Measurements from ENCODE around the gene RAET1E. TPM values are rescaled to one million over a fixed set of nuclear protein-coding genes. Genes with fewer than 3 reads are reported as not detected.
"Not testable (repeated sequence)": the region's sequence is repeated elsewhere in the genome, so short reads cannot be mapped to it uniquely, and the experiment has no call there.

RAET1E gene
- total RNA-seq, 1 donor from 2014 or later = under 0.01 TPM

DNA sequence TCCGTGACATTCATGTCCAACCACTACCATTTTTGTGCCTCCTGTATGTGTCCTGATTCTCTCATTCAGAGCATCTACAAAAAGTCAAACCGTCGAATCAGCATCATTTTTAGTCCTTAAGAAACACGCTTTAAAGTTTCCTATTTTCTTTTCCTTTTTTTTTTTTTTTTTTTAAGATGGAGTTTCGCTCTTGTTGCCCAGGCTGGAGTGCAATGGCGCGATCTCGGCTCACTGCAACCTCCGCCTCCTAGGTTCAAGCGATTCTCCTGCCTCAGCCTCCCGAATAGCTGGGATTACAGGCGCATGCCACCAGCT, 35.5 kb downstream of the RAET1E start:
- DNase-seq (ENCODE audit: low read depth, low spot score) = not testable (repeated sequence)

DNA sequence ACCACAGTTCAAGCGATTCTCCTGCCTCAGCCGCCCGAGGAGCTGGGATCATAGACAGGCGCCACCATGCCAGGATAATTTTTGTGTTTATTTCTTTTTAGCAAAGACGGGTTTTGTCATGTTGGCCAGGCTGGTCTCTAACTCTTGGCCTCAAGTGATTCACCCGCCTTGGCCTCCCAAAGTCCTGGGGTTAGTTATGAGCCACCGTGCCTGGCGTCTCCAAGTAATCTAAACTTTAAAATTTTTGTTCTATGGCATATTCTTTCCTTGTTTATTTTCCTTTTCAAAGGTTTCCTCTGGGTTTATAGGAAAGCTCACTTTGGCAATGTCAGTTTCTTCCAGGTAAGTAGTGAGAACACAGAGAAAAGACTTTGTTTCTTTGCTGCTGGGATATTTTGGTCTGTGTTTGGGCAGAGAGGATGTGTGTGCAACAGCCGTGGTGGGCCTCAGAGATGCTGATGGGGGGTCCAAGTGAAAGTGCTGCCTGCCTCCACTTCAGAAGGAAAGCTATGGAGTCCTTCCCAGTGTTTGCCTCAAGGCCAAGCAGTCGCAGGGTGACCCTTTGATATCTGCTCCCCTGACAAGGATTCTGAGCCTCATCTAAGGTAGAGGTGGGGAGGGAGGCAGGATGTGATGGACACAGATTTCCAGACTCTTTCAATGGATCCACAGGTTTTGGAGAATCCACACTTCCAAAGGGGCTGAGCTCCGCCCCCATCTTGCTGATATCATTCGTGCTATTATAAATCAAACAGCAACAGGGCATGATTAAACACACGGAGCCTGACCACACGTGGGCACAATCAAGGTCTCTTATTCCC, 36.1 kb downstream of the RAET1E start:
- no peak for DNase-seq (ENCODE audit: low read depth, low spot score)

DNA sequence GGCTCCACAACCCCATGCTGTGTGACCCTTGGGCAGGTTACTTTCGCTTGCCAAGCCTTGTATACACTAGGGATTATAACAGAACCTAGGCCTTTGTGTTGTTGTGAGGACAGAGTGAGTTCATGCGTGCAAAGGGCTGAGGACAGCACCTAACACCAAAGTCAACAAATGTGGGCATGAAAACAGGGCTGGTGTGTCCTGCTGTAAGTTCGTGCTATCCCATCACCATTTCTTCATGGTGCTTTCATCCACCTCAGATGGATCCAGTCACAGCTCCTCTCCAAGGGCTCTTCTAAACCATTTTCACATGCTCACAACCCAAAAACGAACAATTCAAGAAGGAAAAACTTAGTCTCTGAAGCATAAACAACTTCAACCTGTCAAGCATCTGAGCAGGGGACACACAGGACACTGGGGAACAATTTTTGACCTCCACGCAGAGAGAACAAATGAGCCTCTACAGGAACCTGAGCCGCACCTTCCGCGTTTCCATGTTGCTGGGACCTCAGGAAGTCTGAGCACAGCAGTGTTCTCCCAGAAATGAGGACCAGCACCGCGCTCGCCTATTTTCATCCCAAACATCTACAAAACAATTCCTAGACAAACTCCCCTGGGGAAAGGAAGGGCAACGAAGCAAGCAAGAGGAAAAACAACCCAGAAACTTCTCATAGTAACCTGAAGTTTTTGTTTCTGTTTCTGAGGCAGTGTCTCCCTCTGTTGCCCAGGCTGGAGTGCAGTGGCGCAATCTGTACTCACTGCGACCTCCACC, 36.9 kb downstream of the RAET1E start:
- DNase-seq (ENCODE audit: low read depth, low spot score) = no peak

DNA sequence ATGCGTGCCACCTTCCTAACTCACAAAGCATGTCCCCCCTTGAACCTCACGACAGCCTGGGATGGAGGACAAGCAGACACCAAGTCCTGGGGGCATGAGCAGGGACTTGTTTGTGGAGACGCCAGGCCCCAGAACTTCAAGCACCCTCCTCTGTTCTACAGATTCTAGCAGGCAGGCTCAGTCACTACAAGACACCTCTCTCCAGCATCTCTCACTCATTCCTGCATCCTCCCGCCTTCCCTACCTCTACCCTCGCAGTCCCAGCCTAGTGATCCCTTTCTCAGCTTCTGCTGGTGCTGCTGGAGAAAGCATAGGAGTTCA, 37.4 kb downstream of the RAET1E start:
- no peak for DNase-seq (ENCODE audit: low read depth, low spot score)

DNA sequence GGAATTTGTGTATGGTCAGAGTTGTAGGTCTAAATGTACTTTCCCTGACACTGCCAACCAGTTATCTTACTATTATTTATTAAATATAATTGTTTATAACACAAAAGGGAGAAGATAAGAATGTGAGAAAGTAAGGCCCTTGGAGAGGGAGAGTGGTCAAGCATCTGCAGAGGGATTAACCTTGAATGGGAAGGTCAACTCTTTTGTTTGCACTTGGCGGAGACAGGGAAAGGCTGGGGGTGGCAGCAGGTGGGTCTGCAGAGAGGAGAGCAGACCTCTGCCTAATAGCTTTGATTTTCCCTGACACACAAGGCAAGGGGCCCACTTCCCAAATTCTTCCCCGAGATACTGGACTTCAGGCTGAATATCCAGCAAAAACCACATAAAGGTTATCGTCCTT, 38.0 kb downstream of the RAET1E start:
- DNase-seq (ENCODE audit: low read depth, low spot score) = no peak

DNA sequence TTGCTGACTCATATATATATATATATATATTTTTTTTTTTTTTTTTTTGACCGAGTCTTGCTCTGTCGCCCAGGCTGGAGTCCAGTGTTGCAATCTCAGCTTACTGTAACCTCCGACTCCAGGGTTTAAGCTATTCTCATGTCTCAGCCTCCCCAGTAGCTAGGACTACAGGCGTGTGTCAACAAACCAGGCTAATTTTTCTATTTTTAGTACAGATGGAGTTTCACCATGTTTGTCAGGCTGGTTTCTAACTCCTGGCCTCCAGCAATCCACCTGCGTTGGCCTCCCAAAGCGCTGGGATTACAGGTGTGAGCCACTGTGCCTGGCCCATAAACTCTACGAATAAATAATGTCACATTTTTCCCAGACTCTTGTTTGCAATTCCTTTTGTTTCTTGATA, 38.5 kb downstream of the RAET1E start:
- DNase-seq (ENCODE audit: low read depth, low spot score) = no peak

DNA sequence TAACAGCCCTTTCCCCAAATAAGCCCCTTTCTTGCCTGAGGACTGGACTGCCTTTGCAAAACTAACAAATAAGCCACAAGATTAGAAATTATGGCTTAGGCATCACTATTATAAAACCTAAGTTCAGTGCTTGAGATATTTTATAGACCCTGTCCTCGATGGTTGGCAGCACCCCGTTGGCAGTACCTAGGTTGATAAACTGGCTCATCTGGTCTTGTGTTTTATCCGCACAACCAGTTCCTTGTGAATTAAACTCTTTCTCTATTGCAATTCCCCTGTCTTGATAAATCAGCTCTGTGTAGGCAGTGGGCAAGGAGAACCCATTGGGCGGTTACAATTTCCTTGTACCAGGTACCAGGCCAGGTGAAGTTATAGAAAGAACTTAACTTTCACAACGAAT, 40.4 kb downstream of the RAET1E start:
- no peak for DNase-seq (ENCODE audit: low read depth, low spot score)

DNA sequence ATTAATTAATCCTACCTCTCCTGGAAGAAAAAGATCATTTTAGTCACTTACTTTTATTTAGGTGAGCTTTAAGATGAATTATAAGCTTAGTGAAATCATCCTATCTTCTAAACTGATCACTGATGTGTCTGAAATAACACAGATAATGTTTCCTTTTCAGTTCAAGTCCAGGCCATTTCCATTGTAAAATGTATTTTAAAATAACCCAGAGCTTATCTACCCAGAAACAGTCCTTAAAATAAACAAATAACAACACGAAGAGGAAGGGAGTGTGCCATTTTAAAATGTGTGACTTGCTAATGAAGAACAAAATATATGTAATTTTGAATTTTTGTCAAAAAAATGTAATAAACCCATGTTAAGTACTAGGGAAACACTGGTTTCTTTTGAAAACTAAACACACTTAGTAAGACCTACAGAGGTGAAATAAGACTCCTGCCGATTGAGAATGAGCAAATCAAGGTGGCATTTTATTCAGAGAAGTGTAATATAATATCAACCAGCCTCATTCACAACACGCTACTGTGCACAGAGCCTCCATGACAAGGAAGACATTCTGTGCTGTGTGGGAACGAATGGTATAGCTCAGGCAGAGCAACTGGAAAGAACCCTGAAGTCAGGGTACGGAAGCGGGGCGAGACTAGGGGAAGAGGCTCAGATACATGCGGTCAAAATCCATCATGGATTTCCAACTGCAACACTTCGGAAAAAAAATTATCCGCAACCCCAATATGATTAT, 41.5 kb downstream of the RAET1E start:
- no peak for DNase-seq (ENCODE audit: low read depth, low spot score)

DNA sequence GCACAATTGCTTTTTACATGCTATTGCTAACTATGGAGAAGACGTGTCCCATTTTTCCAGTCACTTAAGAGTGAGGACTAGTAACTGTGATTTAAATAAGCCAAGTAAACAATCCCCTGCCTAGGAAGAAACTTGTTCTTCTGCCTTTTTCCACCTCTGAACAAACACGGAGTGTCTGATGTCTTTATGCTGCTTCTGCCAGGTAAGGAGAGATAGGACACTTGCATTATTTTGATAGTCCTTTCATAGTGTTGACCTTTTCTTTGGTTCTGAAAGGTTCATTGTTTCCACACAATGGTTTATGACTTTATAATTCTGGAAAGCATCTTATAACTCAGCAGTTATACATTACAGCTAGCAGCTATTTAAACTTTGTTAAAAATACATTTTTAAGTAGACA, 42.2 kb downstream of the RAET1E start:
- DNase-seq (ENCODE audit: low read depth, low spot score) = no peak

DNA sequence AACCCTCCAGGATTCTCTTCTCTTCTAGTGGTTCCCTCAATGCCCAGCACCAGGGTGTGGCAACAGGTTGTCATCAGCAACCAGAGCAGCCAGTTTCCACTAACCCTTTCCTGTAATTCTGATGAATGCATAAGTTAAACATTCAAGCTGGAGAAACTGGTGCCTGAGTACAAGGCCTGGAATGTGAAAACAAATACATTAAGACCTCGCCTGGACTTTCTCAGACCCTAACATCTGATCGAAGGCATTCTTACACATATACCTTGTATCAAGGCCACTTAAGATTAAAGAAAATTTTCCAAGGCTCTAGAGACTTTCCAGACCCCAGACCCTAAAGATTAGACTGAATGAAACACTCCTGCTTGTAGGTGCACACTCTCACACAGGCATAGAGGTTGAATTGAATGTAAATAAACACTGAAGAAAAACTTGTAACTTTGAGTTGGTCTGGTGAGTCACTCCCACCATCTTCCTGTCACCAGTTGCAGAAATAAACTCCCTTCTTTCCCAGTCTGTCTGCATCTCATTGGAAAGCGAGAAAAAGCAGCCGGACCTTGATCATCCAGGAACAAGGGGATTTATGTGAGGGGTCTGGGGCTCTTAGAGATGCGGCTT, 42.8 kb downstream of the RAET1E start:
- DNase-seq (ENCODE audit: low read depth, low spot score) = no peak

DNA sequence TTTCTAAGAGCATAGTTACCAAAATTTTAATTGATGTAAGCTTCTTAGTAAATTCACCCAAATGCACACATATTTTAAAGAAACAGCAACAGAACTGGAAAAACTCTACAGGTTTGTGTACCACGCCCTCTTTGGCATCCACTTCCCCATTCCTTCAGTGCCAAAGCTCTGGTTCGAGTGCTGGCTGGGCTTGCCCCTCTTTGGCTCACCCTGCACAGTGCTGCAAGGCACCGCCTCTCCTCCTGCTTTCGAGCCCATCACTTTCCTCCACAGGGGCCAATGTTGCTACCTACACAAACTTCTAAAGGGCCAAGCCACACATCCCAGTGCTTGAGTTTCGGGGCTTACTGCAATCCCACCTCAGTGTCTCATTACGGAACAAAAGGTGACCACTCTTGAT, 43.4 kb downstream of the RAET1E start:
- DNase-seq (ENCODE audit: low read depth, low spot score) = no peak

DNA sequence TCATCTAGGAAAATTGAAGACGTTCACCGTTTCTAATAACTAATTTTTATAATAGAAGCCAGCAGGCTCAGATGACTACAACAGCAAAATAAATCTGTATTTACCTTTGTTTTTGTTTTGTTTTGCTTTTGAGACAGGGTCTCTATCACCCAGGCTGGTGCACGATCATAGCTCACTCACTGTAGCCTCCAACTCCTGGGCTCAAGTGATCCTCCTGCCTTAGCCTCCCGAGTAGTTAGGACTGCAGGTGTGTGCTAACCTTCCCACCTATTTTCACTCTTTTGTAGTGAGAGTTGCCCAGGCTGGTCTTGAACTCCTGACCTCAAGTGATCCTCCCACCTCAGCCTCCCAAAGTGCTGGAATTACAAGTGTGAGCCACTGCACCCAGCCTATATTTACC, 43.9 kb downstream of the RAET1E start:
- not testable (repeated sequence) for DNase-seq (ENCODE audit: low read depth, low spot score)

DNA sequence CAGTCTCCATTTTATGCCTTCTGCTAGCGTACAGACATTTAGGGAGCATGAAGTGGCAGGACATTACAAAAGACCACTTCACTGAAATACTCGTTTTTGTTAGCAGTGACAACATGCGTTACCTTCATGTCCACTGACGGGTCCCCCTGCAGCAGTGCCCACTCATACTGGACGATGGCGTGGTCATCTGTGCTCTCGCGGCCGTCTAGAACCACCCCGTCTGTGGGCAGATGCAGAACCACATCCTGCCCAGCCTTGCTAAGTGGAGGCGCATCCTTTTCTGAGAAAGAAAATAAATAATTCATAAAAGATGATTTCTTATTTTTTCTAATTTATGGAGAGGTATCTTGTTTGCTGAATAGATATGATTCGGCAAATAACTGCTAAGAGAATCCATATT, 45.0 kb downstream of the RAET1E start:
- DNase-seq (ENCODE audit: low read depth, low spot score) = no peak

DNA sequence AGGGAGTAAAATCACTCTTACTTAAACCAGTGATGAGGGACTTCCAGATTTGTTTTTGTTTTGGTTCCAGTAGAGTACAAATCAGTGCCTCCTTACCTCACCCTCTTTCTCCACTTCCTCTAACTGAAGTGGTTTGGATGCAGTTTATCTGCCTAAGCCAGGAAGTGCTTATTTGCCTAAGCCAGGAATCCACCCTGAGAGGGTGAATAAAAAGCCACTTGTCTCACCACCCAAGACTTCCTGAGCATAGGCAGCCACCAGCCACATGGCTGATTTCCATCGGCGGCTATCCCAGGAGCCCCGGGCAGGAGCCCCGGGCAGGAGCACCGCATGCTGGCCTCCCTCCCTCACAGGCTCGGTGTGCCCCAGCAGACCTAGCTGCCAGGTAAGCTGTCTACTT, 45.7 kb downstream of the RAET1E start:
- no peak for DNase-seq (ENCODE audit: low read depth, low spot score)

DNA sequence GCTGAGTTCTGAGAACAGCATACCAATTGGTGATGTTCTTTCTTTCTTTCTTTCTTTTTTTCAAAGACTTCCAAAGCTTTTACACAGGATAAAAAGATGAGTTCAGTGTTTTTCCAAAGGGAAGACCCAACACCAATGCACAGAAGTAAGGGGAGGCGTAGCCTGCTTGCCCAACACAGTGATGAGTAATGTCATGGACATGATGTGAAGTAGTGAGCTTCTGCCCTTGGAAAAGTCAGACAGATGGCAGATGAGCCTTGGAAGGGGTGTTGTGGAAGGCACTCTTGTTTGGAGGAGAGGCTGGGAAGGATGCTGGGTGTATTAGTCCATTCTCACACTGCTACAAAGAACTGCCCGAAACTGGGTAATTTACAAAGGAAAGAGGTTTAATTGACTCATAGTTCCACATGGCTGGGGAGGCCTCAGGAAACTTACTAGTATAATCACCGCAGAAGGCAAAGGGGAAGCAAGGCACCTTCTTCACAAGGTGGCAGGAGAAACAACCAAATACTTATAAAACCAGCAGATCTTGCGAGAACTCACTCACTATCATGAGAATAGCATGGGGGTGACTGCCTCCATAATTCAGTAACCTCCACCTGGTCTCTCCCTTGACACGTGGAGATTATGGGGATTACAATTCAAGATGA, 46.3 kb downstream of the RAET1E start:
- no peak for DNase-seq (ENCODE audit: low read depth, low spot score)

DNA sequence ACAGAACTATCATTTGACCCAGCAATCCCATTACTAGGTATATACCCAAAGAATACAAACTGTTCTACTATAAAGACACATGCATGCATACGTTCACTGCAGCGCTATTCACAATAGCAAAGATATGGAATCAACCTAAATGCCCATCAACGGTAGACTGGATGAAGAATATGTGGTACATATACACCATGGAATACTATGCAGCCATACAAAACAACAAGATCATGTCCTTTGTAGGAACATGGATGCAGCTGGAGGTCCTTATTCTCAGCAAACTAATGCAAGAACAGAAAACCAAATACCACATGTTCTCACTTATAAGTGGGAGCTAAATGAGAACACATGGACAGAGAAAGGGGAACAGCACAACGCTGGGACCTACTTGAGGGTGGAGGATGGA, 49.6 kb downstream of the RAET1E start:
- DNase-seq (ENCODE audit: low read depth, low spot score) = not testable (repeated sequence)

Other genes starting within 250 kb of the RAET1E start
- gene KATNA1, start 249.4 kb downstream of the RAET1E start, total RNA-seq = 27.0 and 27.2 TPM in 2 replicates
- gene LATS1, start 180.0 kb downstream of the RAET1E start, total RNA-seq = 6.6 and 8.5 TPM in 2 replicates
- gene NUP43, start 151.6 kb downstream of the RAET1E start, total RNA-seq = 33.2 and 47.3 TPM in 2 replicates
- gene PCMT1, start 148.4 kb downstream of the RAET1E start, total RNA-seq = 130 and 165 TPM in 2 replicates
- gene LRP11, start 33.8 kb downstream of the RAET1E start, total RNA-seq = 20.1 and 30.6 TPM in 2 replicates
- gene RAET1G, start 25.0 kb upstream of the RAET1E start, total RNA-seq = 0.13 and 0.67 TPM in 2 replicates
- 5.8 and 10.8 TPM in 2 replicates for gene ULBP2, start 43.9 kb upstream of the RAET1E start, total RNA-seq
- 0.11 and 0.20 TPM in 2 replicates for gene ULBP1, start 65.8 kb upstream of the RAET1E start, total RNA-seq
- gene RAET1L, start 127.4 kb upstream of the RAET1E start, total RNA-seq = not detected in 2 replicates
- gene ULBP3, start 171.0 kb upstream of the RAET1E start, total RNA-seq = 10.5 and 12.4 TPM in 2 replicates
- 0.04 TPM in 1 of 2 replicates, not detected in the other for gene PPP1R14C, start 244.9 kb upstream of the RAET1E start, total RNA-seq

Data from pulmonary artery endothelial cell (primary cell).